OCI-LY1 (cell line): Measurements from ENCODE around the gene CDH13.

Experiments used
- CTCF ChIP-seq: fragments of 200-600 bp; sonication (generic), shearing (Covaris generic); IDR thresholded peaks from 2 replicates; pipeline ENCODE4 v1.5.1; 2017; ENCODE audit warnings: mild to moderate bottlenecking, antibody characterized with exemption, low read length, moderate library complexity, mixed read lengths
- EZH2 ChIP-seq: fragments of 200-600 bp; sonication (generic), shearing (Covaris generic); IDR thresholded peaks from 2 replicates; pipeline ENCODE4 v1.8.0; 2017; ENCODE audit warnings: borderline replicate concordance, mixed run types, mild to moderate bottlenecking, antibody characterized with exemption, low read length, moderate library complexity, mixed read lengths

GRCh38 chr16:83102336-83102735 is 475.6 kb downstream of the CDH13 start:
- TF ChIP-seq EZH2 (no peak), CTCF (no peak)
